Stimulated activated CD4-positive, alpha-beta T cell treated with anti-CD3 and anti-CD28 coated beads, Interleukin-4, amount 100 ng/mL, for 4 hours (primary cell): ENCODE measurements around the gene TCF4.

Experiments used
- DNase-seq, 2 experiments: peaks; one replicate each; pipeline ENCODE4 v3.0.0-alpha.2; 2020

The TCF4 gene

DNA sequence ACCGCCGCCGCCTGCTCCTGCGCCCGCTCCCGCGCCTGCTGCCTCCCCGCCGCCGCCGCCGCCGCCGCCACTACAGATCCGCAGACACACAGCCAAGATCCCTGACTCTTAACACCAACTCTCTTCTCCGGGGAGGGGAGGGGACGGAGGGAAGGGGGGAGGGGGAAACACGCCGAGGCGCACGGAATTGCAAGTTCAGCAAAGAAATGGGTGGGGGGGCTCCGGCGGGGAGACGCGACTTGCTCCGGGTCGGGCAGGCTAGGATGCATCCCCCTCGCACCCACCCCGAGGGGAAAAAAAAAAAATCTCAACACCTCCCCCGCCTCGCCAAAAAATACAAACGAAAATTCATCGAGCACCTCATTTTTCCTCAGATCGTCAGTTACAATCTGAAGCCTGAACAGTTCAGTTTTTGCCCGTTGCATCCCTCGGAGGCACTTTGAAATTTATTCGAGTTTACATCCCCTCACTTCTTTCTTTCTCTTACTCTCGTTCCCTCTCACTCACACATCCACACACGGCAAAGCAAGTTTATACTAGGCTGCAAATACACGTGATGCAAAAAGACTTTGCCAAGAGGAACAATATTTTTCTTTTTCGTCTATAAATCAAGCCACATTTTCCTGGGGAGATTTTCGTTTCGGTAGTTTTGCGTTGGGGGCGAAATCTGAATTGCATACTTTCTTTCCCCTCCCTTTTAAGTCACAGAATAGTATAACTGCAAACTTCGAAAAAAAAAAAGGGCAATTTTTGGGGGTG lies at the start of gene TCF4:
Gene TCF4, minus strand, starts transcription at position 82 of the 759 bp plus-strand sequence. CDS start 1,076 bp downstream, outside the sequence.
- DNase-seq, result no peak

DNA sequence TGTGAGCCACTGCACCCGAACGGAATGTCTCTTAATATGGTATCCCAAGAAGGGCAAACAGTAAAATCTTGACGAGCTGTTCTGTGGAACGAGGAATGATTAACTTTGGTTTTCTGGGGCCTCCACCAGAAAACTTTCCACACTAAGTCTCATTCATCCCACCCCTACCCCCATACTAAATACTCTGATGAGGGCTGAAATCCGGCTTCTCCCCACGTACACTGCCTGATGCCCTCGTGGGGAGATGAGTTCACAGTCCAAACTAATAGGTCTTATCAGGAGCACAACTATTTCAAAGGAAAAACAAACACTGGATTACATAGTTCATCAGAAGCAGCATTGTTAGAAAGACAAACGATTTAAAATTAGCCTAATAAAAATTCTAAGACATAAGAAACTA lies 49.2 kb upstream of the TCF4 start:
- no peak for DNase-seq

DNA sequence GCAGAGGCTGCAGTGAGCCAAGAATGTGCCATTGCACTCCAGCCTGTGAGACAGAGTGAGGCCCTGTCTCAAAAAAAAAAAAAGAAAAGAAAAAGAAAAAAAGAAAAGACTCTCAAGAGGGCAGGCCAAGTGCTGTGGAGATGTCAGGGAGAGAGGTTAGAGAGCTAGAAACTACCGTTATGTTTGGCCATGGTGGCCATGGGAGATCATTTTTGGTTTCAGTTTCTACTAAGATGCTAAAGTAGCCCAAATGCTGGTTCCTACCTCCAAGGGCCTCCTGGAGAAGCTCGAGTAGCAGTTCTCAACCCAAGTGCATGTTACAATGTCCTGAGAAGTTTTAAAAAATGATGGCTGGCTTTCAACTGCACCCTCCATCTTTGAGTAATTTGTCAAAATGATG lies 47.4 kb upstream of the TCF4 start:
- no peak for DNase-seq

DNA sequence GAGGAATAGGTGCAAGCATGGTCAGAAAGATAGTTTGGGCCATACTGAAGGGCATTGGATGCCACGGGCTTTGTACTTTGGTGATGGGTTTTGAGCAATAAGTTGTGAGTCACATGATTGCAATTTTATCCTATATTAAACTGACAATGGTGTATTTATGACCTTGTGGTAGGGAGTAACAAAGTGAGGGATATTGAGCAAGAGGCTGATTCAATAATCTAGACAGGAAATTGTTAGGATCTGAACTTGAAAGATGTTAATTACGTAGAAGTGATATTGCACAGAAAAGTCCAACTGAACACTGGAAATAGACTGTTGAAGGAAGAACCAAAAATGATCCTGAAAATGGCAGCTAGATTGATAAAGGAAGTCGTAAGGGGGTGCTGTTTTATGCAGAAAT lies 46.6 kb upstream of the TCF4 start:
- no peak for DNase-seq

DNA sequence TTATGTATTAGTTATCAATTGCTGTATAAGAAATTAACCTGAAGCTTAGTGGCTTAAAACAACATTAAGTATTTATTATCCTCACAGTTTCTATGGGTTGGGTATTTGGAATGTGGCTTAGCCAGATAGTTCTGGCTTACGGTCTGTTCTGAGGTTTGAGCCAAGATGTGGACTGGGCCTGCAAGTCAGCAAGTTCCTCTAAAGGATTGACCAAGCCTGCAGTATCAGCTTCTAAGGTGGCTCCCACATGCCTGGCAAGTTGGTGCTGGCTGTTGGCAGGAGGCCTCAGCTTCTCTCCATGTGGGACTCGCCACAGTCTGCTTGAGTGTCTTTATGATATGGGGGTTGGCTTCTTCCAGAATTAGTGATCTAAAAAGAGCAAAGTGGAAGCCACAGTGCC lies 45.0 kb upstream of the TCF4 start:
- DNase-seq, result no peak

DNA sequence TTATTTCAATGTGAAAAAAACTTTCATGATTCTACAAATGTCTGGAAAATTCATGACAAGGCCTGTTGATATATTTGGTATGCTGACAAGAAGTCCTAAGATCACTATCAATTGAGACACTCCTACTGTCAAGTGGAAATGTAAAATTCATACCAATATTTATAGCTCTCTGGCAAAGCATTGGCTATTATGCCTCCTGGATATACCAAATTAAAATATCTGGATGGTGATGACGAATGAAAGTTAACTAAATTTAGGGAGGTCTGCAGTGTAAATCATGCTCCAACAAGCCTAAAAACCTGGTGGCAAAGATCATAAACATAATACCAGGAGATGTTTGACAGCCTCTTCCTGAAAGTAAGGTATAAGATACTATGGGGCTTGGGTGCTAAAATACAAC lies 41.1 kb upstream of the TCF4 start:
- no peak for DNase-seq

DNA sequence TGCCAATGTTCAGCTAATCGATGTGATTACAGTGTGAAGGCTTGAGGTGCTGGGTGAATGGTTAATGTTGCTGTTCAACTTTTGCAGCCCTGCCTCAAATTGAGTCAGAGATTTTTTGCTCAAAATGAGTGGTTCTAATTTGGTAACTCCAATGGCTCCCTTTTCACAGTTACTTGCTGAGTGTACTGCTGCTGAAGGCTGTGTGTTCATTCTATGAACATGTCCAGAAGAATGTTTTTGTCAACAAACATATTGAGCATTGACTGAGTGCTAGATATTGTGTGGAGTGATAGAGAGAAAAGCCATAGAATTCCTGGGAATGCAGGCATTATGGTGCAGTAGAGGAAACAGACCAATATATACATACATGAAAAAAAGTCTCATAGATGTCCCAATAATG lies 39.0 kb upstream of the TCF4 start:
- no peak for DNase-seq

DNA sequence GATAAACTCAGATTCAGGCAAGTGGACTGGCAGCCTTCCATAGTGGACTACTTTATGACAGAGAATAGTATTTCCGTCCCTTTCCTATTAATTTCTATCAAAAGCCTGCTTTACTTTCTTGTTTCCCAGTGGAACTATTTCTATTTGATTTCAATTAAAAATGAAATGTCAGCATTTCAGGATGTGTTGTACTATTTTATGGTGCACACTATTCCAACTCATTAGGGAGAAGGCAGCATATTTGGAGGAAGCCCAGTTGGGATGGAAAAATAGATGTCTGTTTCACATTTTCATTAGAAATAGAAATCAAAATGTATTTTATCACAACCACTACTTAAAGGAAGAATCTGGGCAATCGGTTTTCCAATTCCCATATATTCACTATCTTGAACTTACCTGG lies 37.9 kb upstream of the TCF4 start:
- DNase-seq, result no peak

DNA sequence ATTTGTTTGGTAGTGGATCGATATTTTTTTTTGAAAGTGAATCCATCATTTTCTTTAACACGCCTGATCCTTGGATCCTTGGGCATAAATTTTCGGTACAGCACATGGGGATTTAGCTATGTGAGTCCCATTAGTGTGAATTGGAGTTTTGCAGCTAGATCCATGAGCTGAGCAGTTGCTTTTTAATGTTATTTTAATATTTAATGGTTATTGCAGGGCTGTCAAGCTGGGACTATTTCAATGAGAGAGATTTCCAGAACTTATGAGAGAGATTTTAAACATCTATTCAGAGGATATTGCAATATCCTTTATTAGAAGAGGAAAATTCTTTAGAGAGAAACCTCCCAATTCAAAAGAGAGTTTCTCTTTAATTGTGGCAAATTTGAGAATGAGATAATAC lies 35.6 kb upstream of the TCF4 start:
- no peak for DNase-seq

DNA sequence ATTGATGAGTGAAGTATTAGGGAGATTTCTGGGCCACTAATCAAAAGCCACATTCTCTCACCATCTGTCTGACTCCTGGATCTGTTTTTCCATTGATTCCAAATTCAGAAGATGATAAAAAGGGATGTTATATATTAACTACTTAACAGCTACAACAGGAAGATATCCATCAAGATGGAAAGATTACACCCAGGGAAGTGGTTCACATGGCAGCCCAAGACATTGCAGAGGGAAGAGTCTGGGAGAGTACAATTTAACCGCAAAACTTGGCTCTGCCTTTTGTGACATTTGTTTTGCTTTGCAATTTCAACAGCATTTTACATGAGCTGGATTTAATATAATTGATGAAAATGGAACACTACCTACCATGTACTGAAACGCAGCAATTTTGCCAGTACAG lies 22.5 kb upstream of the TCF4 start:
- DNase-seq, result no peak

DNA sequence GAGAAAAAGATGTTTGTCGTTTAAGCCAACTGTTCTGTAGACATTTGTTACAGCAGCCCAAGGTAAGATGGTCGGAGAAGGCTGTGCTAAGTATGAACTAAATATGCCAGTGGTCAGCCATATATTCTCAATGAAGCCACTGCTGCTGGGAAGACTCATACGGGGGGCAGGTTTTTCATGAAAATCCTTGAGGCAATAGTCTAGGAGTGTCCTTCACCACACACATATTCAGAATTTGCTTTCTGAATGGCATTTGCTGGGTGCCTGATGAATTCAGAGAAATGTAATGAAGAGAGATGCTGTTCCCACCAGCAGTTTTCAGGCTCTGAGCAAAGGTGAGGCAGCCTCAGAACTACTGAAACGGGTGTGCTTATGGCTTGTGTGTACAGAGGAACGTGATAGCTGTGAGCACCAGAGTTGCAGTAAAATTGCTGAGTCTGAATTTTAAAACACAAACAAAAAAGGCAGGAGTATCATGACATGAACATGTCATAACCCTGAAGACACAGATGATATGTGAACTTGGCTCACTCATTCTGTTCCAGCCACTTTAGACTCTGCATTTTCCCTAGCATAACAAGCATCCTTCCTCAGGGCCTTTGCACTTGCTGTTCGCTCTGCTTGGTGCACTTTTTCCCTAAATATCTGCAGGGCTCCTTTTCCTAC lies 21.3 kb upstream of the TCF4 start:
- no peak for DNase-seq

DNA sequence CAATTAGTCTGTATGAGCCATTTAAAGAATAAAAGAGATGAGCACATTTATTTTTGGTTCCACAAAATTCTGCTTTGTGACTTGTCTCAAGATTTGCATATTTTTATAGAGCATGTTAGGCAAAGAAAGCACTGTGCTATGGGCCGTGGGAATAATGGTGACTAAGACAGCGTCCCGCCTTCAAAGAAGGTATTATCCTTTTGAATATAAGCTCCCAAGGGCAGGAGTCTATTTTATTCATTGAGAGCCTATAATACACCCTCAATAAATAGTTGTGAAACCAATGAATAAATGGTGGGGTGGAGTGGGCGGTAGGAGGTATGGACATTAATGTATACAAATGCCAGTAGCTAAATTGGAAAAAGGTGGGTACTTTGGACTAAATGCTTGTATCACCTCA lies 20.5 kb upstream of the TCF4 start:
- no peak for DNase-seq

DNA sequence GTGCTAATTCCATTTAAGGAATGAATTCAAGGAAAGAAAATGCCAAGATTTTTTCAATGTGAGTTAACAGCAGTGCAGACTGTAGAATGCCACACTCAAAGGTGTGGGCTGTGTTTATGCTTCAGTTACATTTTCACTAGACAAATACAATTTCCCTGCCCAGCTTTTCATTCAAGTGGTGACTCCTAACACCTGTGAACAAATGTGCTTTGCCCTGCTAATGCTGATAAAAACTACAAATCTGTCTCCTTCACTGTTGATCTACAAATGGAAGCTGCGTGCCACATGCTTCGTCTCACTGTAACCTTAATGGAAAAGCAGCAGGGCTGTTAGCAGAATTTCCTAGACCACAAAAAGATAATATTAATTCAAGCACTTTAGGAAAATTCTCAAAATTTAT lies 19.8 kb upstream of the TCF4 start:
- no peak for DNase-seq

DNA sequence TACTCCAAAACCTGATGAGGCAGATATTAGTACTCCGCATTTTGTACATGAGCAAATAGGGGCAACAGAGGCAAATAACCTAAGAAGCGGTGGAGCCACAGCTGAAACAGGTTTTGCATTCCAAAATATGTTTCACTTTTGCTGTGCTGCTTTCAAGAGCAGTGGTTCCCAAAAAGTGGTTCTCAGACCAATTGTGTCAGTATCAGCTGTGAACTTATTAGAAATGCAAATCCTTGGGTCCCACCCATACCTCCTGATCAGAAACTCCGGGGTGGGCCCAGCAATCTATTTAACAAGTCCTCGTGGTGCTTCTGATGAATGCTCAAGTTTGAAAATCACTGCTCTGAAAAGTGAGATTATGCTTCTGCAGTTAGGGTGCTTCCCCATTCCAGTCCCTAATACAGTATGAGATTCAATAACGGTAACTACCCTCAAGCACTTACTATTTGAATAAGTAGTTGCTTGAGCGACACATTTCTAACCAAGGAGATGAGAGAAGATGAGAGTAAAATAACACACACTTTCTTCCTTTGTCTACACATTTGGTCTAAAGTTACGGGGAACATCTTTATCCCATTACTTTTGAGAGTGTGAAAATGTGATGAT lies 17.8 kb upstream of the TCF4 start:
- DNase-seq, result no peak

DNA sequence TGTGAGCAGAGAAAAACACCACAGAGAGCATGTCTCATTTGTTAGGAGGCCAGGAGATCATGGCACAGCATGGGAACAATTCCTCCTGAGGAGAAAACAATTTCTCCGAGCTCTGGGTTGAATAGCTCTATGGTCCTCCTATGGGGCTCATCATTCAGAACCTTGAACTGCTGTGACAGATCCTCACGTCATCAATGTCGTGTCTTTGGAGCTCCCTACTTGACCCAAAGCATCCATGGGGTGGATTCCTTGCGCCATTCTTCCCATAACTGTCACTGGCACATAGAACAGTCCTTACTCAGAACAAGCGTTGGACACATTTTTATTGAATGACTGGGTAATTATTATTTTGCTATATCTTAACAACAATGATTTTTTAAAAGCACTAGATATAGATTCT lies 15.8 kb upstream of the TCF4 start:
- no peak for DNase-seq

DNA sequence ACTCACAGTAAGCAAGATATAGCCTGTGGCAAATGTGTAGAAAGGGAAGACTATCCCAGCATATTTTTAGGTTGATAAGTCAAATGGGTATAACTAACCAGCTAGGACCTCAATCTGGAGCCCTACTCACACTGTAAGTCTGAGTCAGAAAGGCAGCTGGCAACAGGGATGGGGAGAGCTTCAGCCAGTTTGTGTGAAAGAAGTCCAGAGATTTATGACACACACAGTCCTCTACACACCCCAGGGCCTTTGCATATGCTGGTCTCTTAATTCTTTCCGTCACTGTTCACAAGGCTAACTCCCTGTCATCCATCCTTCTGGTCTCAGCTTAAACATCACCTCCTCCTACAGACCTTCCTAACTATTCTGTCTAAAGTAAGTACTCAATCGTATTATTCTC lies 5.9 kb upstream of the TCF4 start:
- no peak for DNase-seq

DNA sequence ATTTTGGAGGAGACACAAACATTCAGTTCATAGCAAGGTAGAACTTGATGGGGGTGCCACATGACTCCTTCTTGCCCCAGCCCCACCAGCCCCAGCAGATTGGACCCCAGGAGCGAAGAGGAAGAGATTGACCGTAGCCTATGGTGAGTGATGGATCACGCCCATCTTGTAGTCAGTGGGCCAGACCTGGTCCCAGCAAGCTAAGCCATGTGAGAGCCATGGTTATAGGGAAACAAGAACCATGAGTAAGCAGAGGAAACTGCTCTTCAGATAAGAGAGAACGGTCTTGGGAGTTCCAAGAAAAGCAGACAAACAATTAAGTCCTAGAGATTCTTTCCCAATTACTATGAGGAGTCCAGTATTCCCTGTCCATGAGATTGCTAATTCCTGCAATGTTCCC lies 4.6 kb upstream of the TCF4 start:
- no peak for DNase-seq

DNA sequence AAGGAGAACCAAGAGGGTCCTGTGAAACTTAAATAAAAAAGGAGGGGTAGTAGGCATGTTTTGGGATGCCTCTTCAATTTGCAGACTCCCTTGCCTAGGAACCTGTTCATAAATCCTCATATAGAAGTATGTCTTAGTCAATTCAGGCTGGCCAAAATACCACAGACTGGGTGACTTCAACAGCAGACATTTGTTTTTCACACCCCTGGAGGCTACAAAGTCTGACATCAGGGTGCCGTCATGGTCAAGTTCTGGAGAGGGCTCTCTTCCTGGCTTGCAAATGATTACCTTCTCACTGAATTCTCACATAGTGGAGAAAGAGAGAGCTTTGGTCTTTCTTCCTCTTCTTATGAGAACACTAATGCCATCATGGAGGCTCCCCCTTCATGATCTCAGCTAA lies 4.1 kb upstream of the TCF4 start:
- no peak for DNase-seq

DNA sequence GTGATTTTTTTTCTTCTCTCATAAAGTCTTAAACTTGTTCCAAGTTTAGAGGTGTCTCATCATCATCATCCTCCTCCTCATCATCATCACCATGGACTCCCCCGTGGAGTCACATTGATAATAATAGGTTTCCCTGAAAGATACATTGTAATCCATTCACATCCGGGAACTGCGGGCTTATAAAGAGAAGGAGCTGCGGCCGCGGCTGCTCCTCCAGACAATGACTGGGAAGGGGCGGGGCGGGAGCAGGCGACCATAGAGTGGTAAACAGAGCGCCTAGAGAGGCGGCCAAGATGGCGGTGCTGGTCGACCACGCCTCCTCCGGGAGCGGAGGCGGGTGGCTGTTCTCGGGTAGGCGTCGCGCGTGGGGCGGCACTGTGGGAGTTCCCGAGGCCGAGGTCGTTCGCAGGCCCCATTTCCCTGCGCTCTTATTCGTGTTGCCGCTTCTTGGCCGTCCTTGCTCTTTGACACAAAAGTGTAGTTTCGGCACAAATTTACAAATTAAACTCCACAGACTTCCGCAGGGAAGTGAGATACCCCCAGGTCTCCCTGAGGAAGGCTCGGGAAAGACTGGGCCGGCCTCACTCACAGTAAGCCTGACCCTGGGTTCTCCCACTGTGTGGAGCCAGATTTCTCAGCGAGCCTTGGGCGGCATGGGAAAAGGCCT lies 1.8 kb upstream of the TCF4 start:
- DNase-seq, result peak; percentile 56 to 70

DNA sequence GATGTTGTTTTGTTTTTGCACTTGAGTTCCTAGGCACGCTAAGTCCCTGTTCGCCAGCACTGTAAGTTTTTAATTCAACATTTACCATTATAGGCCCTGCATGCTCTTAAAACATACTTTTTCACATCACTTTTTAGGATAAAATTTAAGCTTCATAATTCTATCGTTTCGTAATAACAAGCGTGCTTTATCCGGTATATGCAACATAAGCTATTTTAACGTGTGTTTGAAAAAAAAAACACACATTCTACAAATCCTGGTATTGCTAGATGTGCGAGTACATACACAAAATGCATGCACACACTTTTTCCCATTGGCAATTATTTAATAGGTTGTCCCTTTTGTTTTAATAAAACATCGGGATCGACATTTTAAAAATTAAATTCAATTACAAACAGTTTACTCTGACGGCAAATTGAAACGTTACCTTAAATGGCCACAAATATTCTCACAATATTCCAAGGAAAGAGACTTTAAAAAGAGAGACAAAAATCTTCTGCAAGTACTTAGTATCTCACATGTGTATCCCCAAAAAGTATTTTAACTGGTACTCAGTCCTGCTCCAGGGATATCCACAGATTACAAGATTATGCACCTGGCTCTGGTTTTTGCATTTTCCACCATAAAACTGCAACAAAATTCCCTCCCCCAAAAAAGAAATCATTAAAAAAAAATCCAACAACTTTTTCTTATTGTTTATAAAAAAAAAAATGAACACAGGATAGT lies 1.0 kb upstream of the TCF4 start:
- DNase-seq, result no peak

DNA sequence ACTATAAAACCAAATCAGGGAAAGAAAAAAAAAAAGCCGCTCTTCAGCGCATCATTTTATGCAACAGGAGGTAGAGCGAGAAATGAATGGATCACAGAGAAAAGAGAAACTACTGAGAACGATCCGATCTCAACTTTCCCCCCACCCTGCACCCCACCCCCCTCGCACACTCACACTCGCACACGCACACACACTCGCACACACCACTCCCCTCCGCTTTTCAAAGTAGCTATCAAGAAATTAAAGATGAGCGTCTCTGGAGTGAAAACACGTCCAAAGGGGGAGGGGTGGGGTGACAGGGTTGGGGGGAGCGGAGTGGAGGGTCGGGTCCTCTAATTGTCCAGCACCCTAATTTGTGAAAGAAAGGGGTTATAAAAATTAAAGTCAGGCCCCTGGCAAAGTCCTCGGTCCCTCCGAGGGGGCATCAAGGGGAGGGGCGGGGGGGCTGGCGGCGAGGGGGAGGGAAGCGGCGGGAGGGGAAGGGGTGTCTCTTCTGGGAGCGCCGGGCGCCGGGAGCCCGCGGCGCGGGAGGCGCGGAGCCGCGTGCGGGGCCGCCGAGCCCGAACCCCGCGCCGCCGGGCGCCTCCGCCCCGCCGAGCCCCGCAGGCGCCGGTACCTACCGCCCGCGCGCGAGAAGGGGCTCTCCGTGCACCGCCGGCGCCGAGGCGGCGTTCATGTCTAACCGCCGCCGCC lies 428 bp downstream of the TCF4 start:
- DNase-seq, result peak in 1 of 2 experiments; percentile 8

DNA sequence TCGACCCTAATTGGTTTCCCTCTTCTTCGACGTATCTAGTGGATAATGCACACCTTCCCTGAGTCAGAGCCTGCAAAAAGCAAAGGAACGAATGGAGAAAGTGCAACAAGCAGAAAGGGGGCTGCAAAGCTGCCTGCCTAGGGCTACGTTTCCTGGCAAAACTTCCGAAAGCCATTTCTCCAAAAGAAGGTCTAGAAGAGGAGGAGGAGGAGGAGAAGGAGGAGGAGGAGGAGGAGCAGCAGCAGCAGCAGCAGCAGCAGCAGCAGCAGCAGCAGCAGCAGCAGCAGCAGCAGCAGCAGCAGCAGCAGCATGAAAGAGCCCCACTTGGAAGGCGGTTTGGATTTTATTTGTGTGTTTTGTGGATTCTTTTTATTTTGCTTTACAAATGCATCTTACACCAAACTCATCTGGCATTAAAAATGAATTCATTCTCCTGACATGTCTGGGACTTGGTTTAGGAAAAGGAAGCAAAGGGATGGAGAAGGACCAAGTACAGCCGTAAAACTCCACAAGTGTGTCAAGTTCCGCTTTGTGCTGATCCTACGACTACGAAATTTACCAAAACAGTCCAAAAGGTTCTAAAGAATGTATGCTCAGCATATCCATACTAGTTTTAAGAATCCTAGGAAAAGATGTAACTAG lies 2.0 kb downstream of the TCF4 start:
- DNase-seq, result no peak
